D721Med (cell line): Measurements from ENCODE around the gene KIF1A.

Experiments
- DNase-seq: peaks from one replicate; pipeline ENCODE4 v3.0.0; 2011; ENCODE audit warnings: low spot score; ENCODE audit not compliant: insufficient read length
- FAIRE-seq: peaks from 2 replicates; lab custom pipeline; 2011; peaks lifted over from hg19 to GRCh38; lab: Jason Lieb, UNC
- CTCF ChIP-seq: IDR thresholded peaks from 2 replicates; pipeline ENCODE4 v1.5.1; 2012; ENCODE audit warnings: mild to moderate bottlenecking, control low read depth; ENCODE audit not compliant: insufficient read depth; ENCODE audit errors: missing control alignments

KIF1A gene

DNA sequence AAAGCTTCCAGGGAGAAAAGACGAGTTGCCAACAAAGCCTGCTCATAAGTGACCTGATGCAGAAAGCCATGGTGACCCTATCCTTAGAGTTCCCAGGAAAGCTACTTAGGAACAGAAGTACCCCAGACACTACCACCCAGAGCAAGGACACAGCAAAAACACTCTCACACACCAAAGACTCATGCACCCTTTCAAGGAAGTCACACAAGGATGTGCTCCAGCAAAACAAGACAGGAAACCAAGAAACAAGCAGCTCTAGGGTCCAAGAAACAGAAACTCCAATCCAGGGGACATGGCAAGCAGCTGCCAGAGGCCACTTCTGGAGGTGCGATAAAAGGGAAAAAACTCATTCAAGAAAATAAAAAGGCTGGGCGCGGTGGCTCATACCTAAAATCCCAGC lies 5.7 kb downstream of the KIF1A start:
- TF ChIP-seq CTCF: no peak

DNA sequence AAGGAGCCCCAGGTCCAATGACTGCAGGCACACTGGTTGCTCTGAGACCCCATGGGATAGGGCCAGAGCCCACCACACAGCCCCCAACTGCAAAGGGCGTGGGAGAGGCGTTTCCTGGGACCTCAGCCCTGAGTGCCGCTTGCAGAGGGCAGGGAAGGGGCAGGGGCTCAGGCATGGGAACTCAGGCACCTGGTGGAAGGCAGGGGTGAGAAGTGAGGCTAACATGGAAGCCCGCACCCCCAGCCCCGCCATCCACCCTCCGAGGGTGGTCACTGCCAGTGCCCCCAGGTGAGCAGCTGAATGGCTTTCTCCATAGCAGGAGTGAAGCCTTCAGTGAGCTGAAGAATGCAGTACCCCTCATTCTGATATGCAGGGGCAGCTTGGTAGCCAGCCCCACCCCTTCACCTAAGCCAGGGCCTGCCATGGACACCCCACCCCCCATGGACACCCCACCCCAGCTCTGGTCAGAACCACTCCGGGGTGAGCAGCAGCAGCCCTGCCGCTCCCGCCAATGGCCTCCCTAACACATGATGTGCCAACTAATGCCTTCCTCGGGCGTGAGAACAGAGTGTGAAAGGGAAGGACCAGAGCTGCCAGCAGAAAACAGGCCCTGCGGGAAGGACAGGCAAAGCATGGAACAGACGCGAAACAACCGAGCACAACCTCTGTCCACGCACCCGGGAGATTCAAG lies 6.6 kb downstream of the KIF1A start:
- DNase-seq: no peak
- no peak for TF ChIP-seq CTCF
- no peak for FAIRE-seq

More for the DNA sequence above, 5.7 kb downstream of the KIF1A start:
- no peak for FAIRE-seq
- DNase-seq: no peak

DNA sequence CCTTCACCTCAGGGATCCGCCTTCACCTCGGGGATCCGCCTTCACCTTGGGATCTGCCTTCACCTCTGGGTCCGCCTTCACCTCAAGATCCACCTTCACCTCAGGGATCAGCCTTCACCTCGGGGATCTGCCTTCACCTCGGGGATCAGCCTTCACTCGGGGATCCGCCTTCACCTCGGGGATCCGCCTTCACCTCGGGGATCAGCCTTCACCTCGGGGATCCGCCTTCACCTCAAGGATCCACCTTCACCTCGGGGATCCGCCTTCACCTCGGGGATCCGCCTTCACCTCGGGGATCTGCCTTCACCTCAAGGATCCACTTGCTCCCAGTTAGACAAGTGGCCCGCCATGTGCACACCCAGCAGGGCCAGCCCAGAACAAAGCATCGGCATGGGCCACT lies 7.3 kb downstream of the KIF1A start:
- FAIRE-seq: no peak
- DNase-seq: no peak
- no peak for TF ChIP-seq CTCF

DNA sequence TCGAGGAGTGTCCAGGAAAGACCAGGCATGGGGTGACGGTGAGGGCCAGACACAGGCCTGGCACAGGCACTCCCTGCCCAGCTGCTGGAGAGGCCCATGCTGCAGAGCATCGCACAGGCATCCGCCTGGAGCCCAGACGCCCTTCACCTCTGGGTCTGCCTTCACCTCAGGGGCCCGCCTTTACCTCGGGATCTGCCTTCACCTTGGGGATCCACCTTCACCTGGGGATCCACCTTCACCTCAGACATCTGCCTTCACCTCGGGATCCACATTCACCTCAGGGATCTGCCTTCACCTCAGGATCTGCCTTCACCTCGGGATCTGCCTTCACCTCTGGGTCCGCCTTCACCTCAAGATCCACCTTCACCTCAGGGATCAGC lies 7.7 kb downstream of the KIF1A start:
- TF ChIP-seq CTCF: no peak
- no peak for FAIRE-seq
- no peak for DNase-seq

DNA sequence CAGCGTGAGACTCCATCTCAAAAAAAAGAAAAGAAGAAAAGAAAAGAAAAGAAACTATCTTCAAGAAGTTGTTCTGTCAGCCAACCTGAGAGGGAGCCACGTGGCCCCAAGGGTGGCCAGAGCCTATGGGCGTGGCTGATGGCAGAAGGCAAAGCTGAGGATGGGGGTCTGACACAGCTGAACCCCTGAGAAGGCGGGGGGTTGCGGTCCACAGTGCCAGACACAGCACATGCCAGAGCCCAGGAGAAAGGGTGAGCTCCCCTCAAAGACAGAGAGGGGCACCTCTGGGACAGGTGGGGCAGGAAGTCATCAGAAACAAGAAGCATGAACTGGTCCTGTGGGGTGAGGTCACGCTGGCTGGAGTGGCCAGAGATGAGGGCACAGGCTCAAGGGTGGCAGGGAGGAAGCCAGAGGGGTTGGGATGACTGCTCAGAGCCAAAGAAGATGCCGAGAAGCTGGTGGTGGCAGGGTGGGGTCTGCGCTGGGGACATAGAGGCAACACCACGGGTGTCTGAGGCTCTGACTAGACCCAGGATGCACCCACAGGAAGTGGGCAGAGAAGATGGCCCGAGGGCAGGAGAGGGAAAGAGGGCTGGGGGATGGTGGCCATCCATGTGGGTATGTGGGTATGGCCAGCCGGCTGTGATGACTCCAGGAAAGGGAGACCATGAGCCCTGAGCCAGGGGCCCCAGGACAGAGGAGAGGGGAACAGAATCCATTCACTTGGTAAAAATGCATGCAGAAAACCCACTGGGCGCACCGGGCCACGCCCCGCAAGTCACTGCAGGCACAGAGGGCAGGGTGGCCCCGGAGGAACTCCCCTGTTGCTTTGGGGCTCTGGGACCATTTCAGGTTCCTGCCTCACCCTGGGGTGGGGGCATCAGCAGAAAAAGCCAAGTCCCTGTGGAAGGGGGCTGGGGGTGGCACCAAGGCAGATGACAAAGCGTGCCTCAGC lies 8.4 kb downstream of the KIF1A start:
- no peak for TF ChIP-seq CTCF
- DNase-seq (no peak), FAIRE-seq (no peak)

DNA sequence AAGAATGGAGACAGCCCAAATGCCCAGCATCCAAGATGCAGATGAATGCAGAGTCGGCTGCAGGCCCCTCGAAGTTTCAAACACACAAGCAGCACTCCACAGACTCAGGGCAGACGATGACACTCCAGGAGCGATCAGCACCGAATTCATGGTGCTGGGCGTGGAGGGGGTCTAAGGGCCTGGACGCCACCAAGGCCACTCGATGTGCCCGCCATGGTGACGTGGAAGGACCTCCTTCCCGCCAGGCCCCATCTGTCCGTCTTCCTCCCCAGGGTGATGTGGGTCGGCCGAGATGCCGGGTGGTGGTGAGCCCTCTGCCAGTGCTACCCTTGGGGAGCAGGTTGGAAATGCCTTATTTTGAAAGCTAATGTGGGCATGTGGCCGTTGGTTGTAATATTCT lies 9.4 kb downstream of the KIF1A start:
- no peak for FAIRE-seq
- no peak for TF ChIP-seq CTCF
- no peak for DNase-seq
